Measurements from ENCODE around the gene TBC1D2B. TPM values are rescaled to one million over a fixed set of nuclear protein-coding genes. Genes with fewer than 3 reads are reported as not detected.
"Not testable (repeated sequence)": the region's sequence is repeated elsewhere in the genome, so short reads cannot be mapped to it uniquely, and the experiment has no call there.

The TBC1D2B gene
- total and polyA plus RNA-seq, 4 donors, result 8.4 to 119 (median 22.0) TPM

DNA sequence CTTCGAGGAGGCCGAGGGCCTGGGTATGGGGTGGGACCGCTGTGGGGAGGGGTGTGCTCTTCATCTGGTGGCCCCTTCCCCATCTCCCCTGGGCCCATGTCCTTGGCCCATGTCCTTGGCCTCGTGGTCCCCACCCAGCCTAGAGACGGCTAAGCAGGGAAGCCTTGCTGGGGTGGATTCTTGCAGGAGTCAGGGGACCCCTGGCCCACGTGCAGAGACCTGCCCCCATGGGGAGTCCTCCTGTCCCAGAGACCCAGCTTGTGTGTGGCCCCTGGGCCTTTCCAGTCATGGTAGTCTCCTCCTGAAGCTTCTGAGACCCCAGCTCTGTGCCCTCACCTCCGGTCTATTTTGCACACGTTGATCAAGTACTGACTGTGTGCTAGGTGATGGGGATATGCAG lies 97.4 kb downstream of the TBC1D2B start:
- H3K4me1 ChIP-seq (ENCODE audit: control insufficient read depth in 4 of 4, insufficient read depth in 4 of 4, low read length in 3 of 4), result peaks cover 0 to 2% (median 0%) of the 10 kb centered on the region in 4 donors
- no peak for DNase-seq (ENCODE audit: low spot score)
- 90% methylated on average over 8 of the region's 8 CpGs for WGBS
- no peaks in the 10 kb centered on the region for H3K36me3 ChIP-seq (ENCODE audit: control insufficient read depth in 4 of 4, insufficient read depth in 3 of 4, low read depth in 1 of 4, low read length in 3 of 4)
- H3K27me3 ChIP-seq (ENCODE audit: control insufficient read depth in 4 of 4, insufficient read depth in 4 of 4, low read length in 3 of 4), result no peaks in the 10 kb centered on the region
- H3K9me3 ChIP-seq (ENCODE audit: control insufficient read depth in 4 of 4, low read length in 3 of 4), result no peaks in the 10 kb centered on the region
- no peak overlapping the region for H3K9ac ChIP-seq (ENCODE audit: low read depth in 1 of 2, low read length in 2 of 2)
- TF ChIP-seq RXRA (IDR thresholded peaks at IDR 0.05) (no peak), TAF1 (conservative IDR thresholded peaks at IDR 0.05) (no peak), GABPA (IDR thresholded peaks at IDR 0.05 in 1 of 2, conservative IDR thresholded peaks at IDR 0.05 in 1 of 2) (no peak), HNF4G (IDR thresholded peaks at IDR 0.05) (no peak), NR2F2 (IDR thresholded peaks at IDR 0.05) (no peak), FOXA1 (IDR thresholded peaks at IDR 0.05) (no peak)
- TF ChIP-seq, protein P1, sequence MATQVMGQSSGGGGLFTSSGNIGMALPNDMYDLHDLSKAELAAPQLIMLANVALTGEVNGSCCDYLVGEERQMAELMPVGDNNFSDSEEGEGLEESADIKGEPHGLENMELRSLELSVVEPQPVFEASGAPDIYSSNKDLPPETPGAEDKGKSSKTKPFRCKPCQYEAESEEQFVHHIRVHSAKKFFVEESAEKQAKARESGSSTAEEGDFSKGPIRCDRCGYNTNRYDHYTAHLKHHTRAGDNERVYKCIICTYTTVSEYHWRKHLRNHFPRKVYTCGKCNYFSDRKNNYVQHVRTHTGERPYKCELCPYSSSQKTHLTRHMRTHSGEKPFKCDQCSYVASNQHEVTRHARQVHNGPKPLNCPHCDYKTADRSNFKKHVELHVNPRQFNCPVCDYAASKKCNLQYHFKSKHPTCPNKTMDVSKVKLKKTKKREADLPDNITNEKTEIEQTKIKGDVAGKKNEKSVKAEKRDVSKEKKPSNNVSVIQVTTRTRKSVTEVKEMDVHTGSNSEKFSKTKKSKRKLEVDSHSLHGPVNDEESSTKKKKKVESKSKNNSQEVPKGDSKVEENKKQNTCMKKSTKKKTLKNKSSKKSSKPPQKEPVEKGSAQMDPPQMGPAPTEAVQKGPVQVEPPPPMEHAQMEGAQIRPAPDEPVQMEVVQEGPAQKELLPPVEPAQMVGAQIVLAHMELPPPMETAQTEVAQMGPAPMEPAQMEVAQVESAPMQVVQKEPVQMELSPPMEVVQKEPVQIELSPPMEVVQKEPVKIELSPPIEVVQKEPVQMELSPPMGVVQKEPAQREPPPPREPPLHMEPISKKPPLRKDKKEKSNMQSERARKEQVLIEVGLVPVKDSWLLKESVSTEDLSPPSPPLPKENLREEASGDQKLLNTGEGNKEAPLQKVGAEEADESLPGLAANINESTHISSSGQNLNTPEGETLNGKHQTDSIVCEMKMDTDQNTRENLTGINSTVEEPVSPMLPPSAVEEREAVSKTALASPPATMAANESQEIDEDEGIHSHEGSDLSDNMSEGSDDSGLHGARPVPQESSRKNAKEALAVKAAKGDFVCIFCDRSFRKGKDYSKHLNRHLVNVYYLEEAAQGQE (IDR thresholded peaks at IDR 0.05), result no peak
- TF ChIP-seq, protein P2, sequence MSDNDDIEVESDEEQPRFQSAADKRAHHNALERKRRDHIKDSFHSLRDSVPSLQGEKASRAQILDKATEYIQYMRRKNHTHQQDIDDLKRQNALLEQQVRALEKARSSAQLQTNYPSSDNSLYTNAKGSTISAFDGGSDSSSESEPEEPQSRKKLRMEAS (IDR thresholded peaks at IDR 0.05), result no peak
- TF ChIP-seq, protein P3, sequence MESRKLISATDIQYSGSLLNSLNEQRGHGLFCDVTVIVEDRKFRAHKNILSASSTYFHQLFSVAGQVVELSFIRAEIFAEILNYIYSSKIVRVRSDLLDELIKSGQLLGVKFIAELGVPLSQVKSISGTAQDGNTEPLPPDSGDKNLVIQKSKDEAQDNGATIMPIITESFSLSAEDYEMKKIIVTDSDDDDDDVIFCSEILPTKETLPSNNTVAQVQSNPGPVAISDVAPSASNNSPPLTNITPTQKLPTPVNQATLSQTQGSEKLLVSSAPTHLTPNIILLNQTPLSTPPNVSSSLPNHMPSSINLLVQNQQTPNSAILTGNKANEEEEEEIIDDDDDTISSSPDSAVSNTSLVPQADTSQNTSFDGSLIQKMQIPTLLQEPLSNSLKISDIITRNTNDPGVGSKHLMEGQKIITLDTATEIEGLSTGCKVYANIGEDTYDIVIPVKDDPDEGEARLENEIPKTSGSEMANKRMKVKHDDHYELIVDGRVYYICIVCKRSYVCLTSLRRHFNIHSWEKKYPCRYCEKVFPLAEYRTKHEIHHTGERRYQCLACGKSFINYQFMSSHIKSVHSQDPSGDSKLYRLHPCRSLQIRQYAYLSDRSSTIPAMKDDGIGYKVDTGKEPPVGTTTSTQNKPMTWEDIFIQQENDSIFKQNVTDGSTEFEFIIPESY (IDR thresholded peaks at IDR 0.05), result no peak
- TF ChIP-seq, protein P4, sequence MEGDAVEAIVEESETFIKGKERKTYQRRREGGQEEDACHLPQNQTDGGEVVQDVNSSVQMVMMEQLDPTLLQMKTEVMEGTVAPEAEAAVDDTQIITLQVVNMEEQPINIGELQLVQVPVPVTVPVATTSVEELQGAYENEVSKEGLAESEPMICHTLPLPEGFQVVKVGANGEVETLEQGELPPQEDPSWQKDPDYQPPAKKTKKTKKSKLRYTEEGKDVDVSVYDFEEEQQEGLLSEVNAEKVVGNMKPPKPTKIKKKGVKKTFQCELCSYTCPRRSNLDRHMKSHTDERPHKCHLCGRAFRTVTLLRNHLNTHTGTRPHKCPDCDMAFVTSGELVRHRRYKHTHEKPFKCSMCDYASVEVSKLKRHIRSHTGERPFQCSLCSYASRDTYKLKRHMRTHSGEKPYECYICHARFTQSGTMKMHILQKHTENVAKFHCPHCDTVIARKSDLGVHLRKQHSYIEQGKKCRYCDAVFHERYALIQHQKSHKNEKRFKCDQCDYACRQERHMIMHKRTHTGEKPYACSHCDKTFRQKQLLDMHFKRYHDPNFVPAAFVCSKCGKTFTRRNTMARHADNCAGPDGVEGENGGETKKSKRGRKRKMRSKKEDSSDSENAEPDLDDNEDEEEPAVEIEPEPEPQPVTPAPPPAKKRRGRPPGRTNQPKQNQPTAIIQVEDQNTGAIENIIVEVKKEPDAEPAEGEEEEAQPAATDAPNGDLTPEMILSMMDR (IDR thresholded peaks at IDR 0.05; ENCODE audit: low read depth, low read length, missing input control), result no peak
- TF ChIP-seq, protein P5, sequence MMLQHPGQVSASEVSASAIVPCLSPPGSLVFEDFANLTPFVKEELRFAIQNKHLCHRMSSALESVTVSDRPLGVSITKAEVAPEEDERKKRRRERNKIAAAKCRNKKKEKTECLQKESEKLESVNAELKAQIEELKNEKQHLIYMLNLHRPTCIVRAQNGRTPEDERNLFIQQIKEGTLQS (IDR thresholded peaks at IDR 0.05), result no peak
- no peak overlapping the region for H3K27ac ChIP-seq (ENCODE audit: low read depth in 1 of 2, low read length in 2 of 2)
- no peak overlapping the region for H3K4me3 ChIP-seq (ENCODE audit: low read depth in 1 of 3, low read length in 3 of 3)

DNA sequence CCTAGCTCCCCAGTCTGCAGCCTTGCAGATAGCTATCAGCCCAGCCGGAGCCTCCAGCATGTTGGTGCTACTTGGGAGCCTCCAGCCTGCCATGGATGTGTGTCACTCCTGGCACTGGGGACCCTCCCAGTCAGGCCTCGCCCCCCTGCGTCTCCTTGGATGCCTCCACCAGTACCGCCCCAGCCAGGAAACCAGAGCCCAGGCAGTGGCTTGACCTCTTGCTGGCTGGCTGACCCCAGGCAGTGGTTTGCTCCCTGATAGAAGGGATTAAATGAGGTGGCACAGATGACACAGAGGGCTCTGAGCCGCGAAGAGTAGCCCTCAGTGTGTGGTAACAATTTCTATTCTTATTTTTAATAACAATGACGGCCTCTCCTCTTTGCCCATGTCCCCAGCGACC lies 98.4 kb downstream of the TBC1D2B start:
- 91% methylated on average over 7 of the region's 8 CpGs for WGBS
- not testable (repeated sequence) for DNase-seq (ENCODE audit: low spot score); H3K9ac ChIP-seq (ENCODE audit: low read depth in 1 of 2, low read length in 2 of 2); H3K9me3 ChIP-seq (ENCODE audit: control insufficient read depth in 4 of 4, low read length in 3 of 4); H3K4me1 ChIP-seq (ENCODE audit: control insufficient read depth in 4 of 4, insufficient read depth in 4 of 4, low read length in 3 of 4); H3K27ac ChIP-seq (ENCODE audit: low read depth in 1 of 2, low read length in 2 of 2); H3K27me3 ChIP-seq (ENCODE audit: control insufficient read depth in 4 of 4, insufficient read depth in 4 of 4, low read length in 3 of 4); H3K4me3 ChIP-seq (ENCODE audit: low read depth in 1 of 3, low read length in 3 of 3); H3K36me3 ChIP-seq (ENCODE audit: control insufficient read depth in 4 of 4, insufficient read depth in 3 of 4, low read depth in 1 of 4, low read length in 3 of 4)

DNA sequence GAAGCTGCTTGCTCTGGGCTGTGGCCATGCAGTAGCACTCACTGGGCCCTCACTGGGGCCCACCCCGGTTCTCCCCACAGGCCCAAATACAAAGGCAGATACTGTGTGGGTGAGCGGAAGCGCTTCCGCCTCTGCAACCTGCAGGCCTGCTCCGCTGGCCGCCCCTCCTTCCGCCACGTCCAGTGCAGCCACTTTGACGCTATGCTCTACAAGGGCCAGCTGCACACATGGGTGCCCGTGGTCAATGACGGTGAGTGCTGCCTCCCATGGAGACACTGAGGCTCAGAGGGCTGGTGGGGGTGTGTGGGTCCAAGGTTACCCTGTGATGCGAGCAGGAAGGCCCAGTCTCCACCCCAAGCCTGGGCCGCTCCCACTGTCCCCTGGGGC lies 98.8 kb downstream of the TBC1D2B start:
- H3K27me3 ChIP-seq (ENCODE audit: control insufficient read depth in 4 of 4, insufficient read depth in 4 of 4, low read length in 3 of 4); H3K9ac ChIP-seq (ENCODE audit: low read depth in 1 of 2, low read length in 2 of 2); H3K4me3 ChIP-seq (ENCODE audit: low read depth in 1 of 3, low read length in 3 of 3); DNase-seq (ENCODE audit: low spot score); H3K36me3 ChIP-seq (ENCODE audit: control insufficient read depth in 4 of 4, insufficient read depth in 3 of 4, low read depth in 1 of 4, low read length in 3 of 4); H3K4me1 ChIP-seq (ENCODE audit: control insufficient read depth in 4 of 4, insufficient read depth in 4 of 4, low read length in 3 of 4); H3K27ac ChIP-seq (ENCODE audit: low read depth in 1 of 2, low read length in 2 of 2); H3K9me3 ChIP-seq (ENCODE audit: control insufficient read depth in 4 of 4, low read length in 3 of 4): not testable (repeated sequence)
- 75% methylated on average over 11 of the region's 13 CpGs for WGBS

DNA sequence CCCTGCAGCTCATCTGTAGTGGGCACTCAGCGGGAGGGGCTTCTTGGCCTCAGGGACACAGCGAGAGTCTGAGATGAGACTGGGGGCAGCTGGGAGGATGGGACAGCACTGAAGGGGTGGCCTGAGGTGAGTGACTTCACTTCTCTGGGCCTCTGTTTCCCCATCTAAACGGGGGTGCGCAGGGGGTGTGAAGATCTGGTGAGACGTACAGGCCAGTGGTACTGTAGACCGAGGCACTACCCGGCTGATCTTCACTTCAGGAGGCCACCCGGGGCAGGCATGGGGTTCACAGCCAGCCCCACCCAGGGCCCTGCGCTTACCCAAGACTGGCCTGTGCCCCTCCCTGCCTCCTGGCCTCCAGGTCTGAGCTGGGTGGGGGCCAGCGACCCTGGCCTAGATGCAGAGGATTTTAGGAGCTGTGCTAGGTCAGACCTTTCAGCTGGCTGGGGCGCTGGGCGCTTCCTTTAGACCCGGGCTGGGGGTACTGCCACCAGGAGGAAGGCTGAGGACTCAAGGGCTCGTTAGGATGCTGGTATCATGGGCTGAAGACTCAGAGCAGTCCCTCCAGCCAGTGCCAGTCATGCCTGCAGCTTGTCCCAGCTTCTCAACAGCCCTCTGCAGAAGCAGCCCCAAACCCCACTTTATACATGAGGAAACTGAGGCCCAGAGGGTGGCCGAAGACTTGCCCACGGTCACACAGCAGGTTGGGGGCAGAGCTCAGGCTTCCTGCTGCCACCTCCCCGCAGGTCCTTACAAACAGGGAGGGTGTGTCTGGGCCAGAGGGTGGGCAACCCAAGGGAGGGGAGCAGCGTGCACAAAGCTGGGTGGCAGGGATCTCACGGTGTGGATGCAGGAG lies 99.4 kb downstream of the TBC1D2B start:
- not testable (repeated sequence) for H3K4me3 ChIP-seq (ENCODE audit: low read depth in 1 of 3, low read length in 3 of 3); H3K27ac ChIP-seq (ENCODE audit: low read depth in 1 of 2, low read length in 2 of 2); H3K36me3 ChIP-seq (ENCODE audit: control insufficient read depth in 4 of 4, insufficient read depth in 3 of 4, low read depth in 1 of 4, low read length in 3 of 4); DNase-seq (ENCODE audit: low spot score); H3K27me3 ChIP-seq (ENCODE audit: control insufficient read depth in 4 of 4, insufficient read depth in 4 of 4, low read length in 3 of 4); H3K9ac ChIP-seq (ENCODE audit: low read depth in 1 of 2, low read length in 2 of 2); H3K4me1 ChIP-seq (ENCODE audit: control insufficient read depth in 4 of 4, insufficient read depth in 4 of 4, low read length in 3 of 4); H3K9me3 ChIP-seq (ENCODE audit: control insufficient read depth in 4 of 4, low read length in 3 of 4)
- WGBS, result 92% methylated on average over 18 of the region's 19 CpGs

Data from liver (tissue), 9 donors.